Naive thymus-derived CD4-positive, alpha-beta T cell (primary cell): Measurements from ENCODE around the gene MORC2. TPM values are rescaled to one million over a fixed set of nuclear protein-coding genes. Genes with fewer than 3 reads are reported as not detected.

Experiments used
- ATAC-seq: fragments of 150-1000 bp; cut with Tn5 transposase; 2 replicates; pipeline ENCODE4 v1.10.0; 2021; ENCODE audit warnings: mild to moderate bottlenecking, moderate library complexity
- CTCF ChIA-PET: fragments of 350-600 bp; sonication (Branson Sonifier 250); formaldehyde crosslinking; loops from one replicate; lab custom pipeline; 2021; ENCODE audit warnings: antibody characterized with exemption; lab: Charles Lee
- POLR2A ChIA-PET: fragments of 350-600 bp; sonication (Branson Sonifier 250); formaldehyde crosslinking; loops from one replicate; lab custom pipeline; 2021; ENCODE audit warnings: antibody characterized with exemption, inconsistent platforms; lab: Charles Lee
- DNase-seq, 9 donors: peaks; one replicate each; pipeline versions ENCODE4 v3.0.0 to v3.0.0-alpha.2; 2020 to 2022; ENCODE audit warnings: mixed read lengths in 1 of 9
- H3K27ac ChIP-seq: one replicate; pipeline ENCODE4 v1.7.0; 2013; ENCODE audit warnings: mild to moderate bottlenecking, low read depth, low read length, moderate library complexity
- H3K27me3 ChIP-seq, 2 donors: one replicate each; pipeline ENCODE4 v1.7.0; 2013; ENCODE audit warnings: low read length in 2 of 2, mild to moderate bottlenecking in 2 of 2, moderate library complexity in 2 of 2; ENCODE audit not compliant: control insufficient read depth in 2 of 2, insufficient read depth in 2 of 2
- H3K36me3 ChIP-seq, 3 experiments: 1 replicate in 2 of 3; 2 replicates in 1 of 3; pipeline ENCODE4 v1.7.0; 2013; ENCODE audit warnings: low read length in 3 of 3, mild to moderate bottlenecking in 3 of 3, moderate library complexity in 1 of 3; ENCODE audit not compliant: insufficient read depth in 3 of 3, control insufficient read depth in 2 of 3
- H3K4me1 ChIP-seq, 2 donors: one replicate each; pipeline ENCODE4 v1.7.0; 2013; ENCODE audit warnings: low read length in 2 of 2, mild to moderate bottlenecking in 2 of 2, moderate library complexity in 1 of 2; ENCODE audit not compliant: control insufficient read depth in 2 of 2, insufficient read depth in 2 of 2
- H3K4me3 ChIP-seq: 2 replicates; pipeline ENCODE4 v1.7.0; 2013; ENCODE audit warnings: mild to moderate bottlenecking, low read length
- H3K9me3 ChIP-seq, 3 experiments: 1 replicate in 2 of 3; 2 replicates in 1 of 3; pipeline ENCODE4 v1.7.0; 2013; ENCODE audit warnings: low read length in 3 of 3; ENCODE audit not compliant: control insufficient read depth in 2 of 3
- H3K27ac Mint-ChIP-seq, 9 donors: one replicate each; pipeline ENCODE4 v1.8.0; 2020 to 2022; ENCODE audit warnings: mixed read lengths in 9 of 9, mild to moderate bottlenecking in 8 of 9, moderate library complexity in 5 of 9, inconsistent platforms in 2 of 9
- H3K27me3 Mint-ChIP-seq, 5 donors: one replicate each; pipeline ENCODE4 v1.8.0; 2021 to 2022; ENCODE audit warnings: mixed read lengths in 5 of 5, mild to moderate bottlenecking in 1 of 5
- H3K36me3 Mint-ChIP-seq, 5 donors: one replicate each; pipeline ENCODE4 v1.8.0; 2020 to 2022; ENCODE audit warnings: mixed read lengths in 5 of 5, mild to moderate bottlenecking in 3 of 5, inconsistent platforms in 1 of 5
- H3K4me1 Mint-ChIP-seq, 7 donors: one replicate each; pipeline ENCODE4 v1.8.0; 2020 to 2022; ENCODE audit warnings: mixed read lengths in 7 of 7, mild to moderate bottlenecking in 3 of 7, inconsistent platforms in 1 of 7
- H3K4me3 Mint-ChIP-seq, 10 donors: one replicate each; pipeline ENCODE4 v1.8.0; 2020 to 2022; ENCODE audit warnings: mild to moderate bottlenecking in 10 of 10, mixed read lengths in 10 of 10, moderate library complexity in 6 of 10, inconsistent platforms in 2 of 10
- H3K9me3 Mint-ChIP-seq, 11 donors: one replicate each; pipeline ENCODE4 v1.8.0; 2020 to 2022; ENCODE audit warnings: mixed read lengths in 11 of 11, mild to moderate bottlenecking in 4 of 11, inconsistent platforms in 1 of 11, moderate library complexity in 1 of 11
- intact Hi-C, 2 donors: fragments of 100-400 bp; cut with micrococcal nuclease; formaldehyde crosslinking; loops; one replicate each; pipeline ENCODE4 v1.15.1; 2023
- polyA plus RNA-seq, 2 donors: library from polyadenylated mRNA; unstranded; fragments of 300-500 nt; fragmentation: Illumina TruSeq; gene quantifications; one replicate each; pipeline ENCODE4 v1.2.3, GENCODE V29; 2021
- total RNA-seq, 6 experiments: library from RNA in 5 of 6; stranded (reverse) in 5 of 6; gene quantifications; 1 replicate in 5 of 6; 2 replicates in 1 of 6; pipeline ENCODE4 v1.2.3 and lab custom pipeline; 2021 to 2026

The MORC2 gene
- total and polyA plus RNA-seq, 7 experiments from 2014 or later = 12.8 to 66.9 (median 43.7) TPM

- no peaks in the 10 kb centered on the region for H3K9me3 Mint-ChIP-seq
- ChIA-PET POLR2A (no interaction called here), CTCF (no interaction called here)
- H3K4me1 Mint-ChIP-seq = peaks cover 0 to 6% (median 0%) of the 10 kb centered on the region in 7 donors
- H3K9me3 ChIP-seq = no peaks in the 10 kb centered on the region
- H3K4me3 Mint-ChIP-seq = peak overlapping the region in 1 of 10 donors; percentile 12
- H3K27me3 ChIP-seq = no peaks in the 10 kb centered on the region
- DNase-seq (no peak), ATAC-seq (no peak)
- H3K36me3 Mint-ChIP-seq = peaks cover 0 to 4% (median 0%) of the 10 kb centered on the region in 5 donors
- intact Hi-C loops = no loop called here
- H3K36me3 ChIP-seq = peaks cover 0 to 8% (median 0%) of the 10 kb centered on the region in 3 experiments
- no peak overlapping the region for H3K27ac Mint-ChIP-seq
- H3K27me3 Mint-ChIP-seq = no peaks in the 10 kb centered on the region
- no peaks in the 10 kb centered on the region for H3K4me1 ChIP-seq
- H3K4me3 ChIP-seq = no peak overlapping the region
- H3K27ac ChIP-seq = no peak overlapping the region
Observed at GRCh38 chr22:30883586-30884145, 84.9 kb downstream of the MORC2 start.

GRCh38 chr22:30882974-30883533 lies 85.5 kb downstream of the MORC2 start:
- H3K27me3 ChIP-seq = no peaks in the 10 kb centered on the region
- Mint-ChIP-seq H3K36me3 (peaks cover 0 to 4% (median 0%) of the 10 kb centered on the region in 5 donors), H3K27ac (no peak overlapping the region), H3K27me3 (no peaks in the 10 kb centered on the region), H3K9me3 (no peaks in the 10 kb centered on the region), H3K4me1 (peaks cover 0 to 6% (median 0%) of the 10 kb centered on the region in 7 donors), H3K4me3 (no peak overlapping the region)
- no peak overlapping the region for H3K4me3 ChIP-seq
- ChIA-PET POLR2A (no interaction called here), CTCF (no interaction called here)
- intact Hi-C loops = no loop called here
- no peaks in the 10 kb centered on the region for H3K9me3 ChIP-seq
- H3K36me3 ChIP-seq = peaks cover 0 to 4% (median 0%) of the 10 kb centered on the region in 3 experiments
- H3K4me1 ChIP-seq = no peaks in the 10 kb centered on the region
- ATAC-seq (no peak), DNase-seq (no peak)
- no peak overlapping the region for H3K27ac ChIP-seq

GRCh38 chr22:30882184-30882717 lies 86.3 kb downstream of the MORC2 start:
- no peaks in the 10 kb centered on the region for H3K36me3 ChIP-seq
- Mint-ChIP-seq H3K9me3 (no peaks in the 10 kb centered on the region), H3K27me3 (no peaks in the 10 kb centered on the region), H3K27ac (peak overlapping the region in 1 of 9 donors; percentile 65), H3K36me3 (peaks cover 0 to 4% (median 0%) of the 10 kb centered on the region in 5 donors), H3K4me1 (peaks cover 0 to 6% (median 0%) of the 10 kb centered on the region in 7 donors), H3K4me3 (no peak overlapping the region)
- CTCF ChIA-PET = no interaction called here
- DNase-seq (no peak), ATAC-seq (no peak)
- H3K9me3 ChIP-seq = no peaks in the 10 kb centered on the region
- H3K27me3 ChIP-seq = no peaks in the 10 kb centered on the region
- H3K4me3 ChIP-seq = no peak overlapping the region
- intact Hi-C loops = no loop called here
- H3K27ac ChIP-seq = no peak overlapping the region
- no peaks in the 10 kb centered on the region for H3K4me1 ChIP-seq
- POLR2A ChIA-PET = no interaction called here

- Histone ChIP-seq H3K27me3 (no peaks in the 10 kb centered on the region), H3K4me3 (no peak overlapping the region), H3K9me3 (no peaks in the 10 kb centered on the region), H3K27ac (no peak overlapping the region), H3K36me3 (no peaks in the 10 kb centered on the region), H3K4me1 (no peaks in the 10 kb centered on the region)
- DNase-seq (no peak), ATAC-seq (no peak)
- ChIA-PET CTCF (interaction anchor here (0.5 kb wide), 2 partner anchors 38 to 405 kb away, joined by 3 read pairs; no protein-coding TSS in a partner anchor), POLR2A (no interaction called here)
- Mint-ChIP-seq H3K36me3 (peaks cover 0 to 2% (median 0%) of the 10 kb centered on the region in 5 donors), H3K9me3 (no peaks in the 10 kb centered on the region), H3K4me3 (no peak overlapping the region), H3K27me3 (no peaks in the 10 kb centered on the region), H3K27ac (no peak overlapping the region), H3K4me1 (peaks cover 0 to 6% (median 0%) of the 10 kb centered on the region in 7 donors)
- intact Hi-C loops = no loop called here
Observed at GRCh38 chr22:30881361-30882183, 87.0 kb downstream of the MORC2 start.

GRCh38 chr22:30880847-30881246 lies 87.7 kb downstream of the MORC2 start:
- POLR2A ChIA-PET = no interaction called here
- Histone ChIP-seq H3K4me1 (no peaks in the 10 kb centered on the region), H3K36me3 (no peaks in the 10 kb centered on the region), H3K9me3 (no peaks in the 10 kb centered on the region), H3K4me3 (no peak overlapping the region), H3K27ac (no peak overlapping the region), H3K27me3 (no peaks in the 10 kb centered on the region)
- intact Hi-C loops = no loop called here
- peaks cover 0 to 6% (median 0%) of the 10 kb centered on the region in 7 donors for H3K4me1 Mint-ChIP-seq
- no peak overlapping the region for H3K27ac Mint-ChIP-seq
- ATAC-seq (no peak), DNase-seq (no peak)
- no peak overlapping the region for H3K4me3 Mint-ChIP-seq
- no peaks in the 10 kb centered on the region for H3K36me3 Mint-ChIP-seq
- no peaks in the 10 kb centered on the region for H3K27me3 Mint-ChIP-seq
- CTCF ChIA-PET = interaction anchor here (0.5 kb wide), 1 partner anchor 405 kb away, joined by 3 read pairs; no protein-coding TSS in a partner anchor
- H3K9me3 Mint-ChIP-seq = no peaks in the 10 kb centered on the region

GRCh38 chr22:30880181-30880601 lies 88.4 kb downstream of the MORC2 start:
- no peaks in the 10 kb centered on the region for H3K27me3 ChIP-seq
- CTCF ChIA-PET = no interaction called here
- Mint-ChIP-seq H3K27me3 (no peaks in the 10 kb centered on the region), H3K4me3 (no peak overlapping the region), H3K9me3 (no peaks in the 10 kb centered on the region), H3K36me3 (no peaks in the 10 kb centered on the region), H3K4me1 (peaks cover 0 to 6% (median 0%) of the 10 kb centered on the region in 7 donors), H3K27ac (no peak overlapping the region)
- intact Hi-C loops = no loop called here
- no peak overlapping the region for H3K4me3 ChIP-seq
- DNase-seq (no peak), ATAC-seq (no peak)
- H3K36me3 ChIP-seq = no peaks in the 10 kb centered on the region
- no peaks in the 10 kb centered on the region for H3K9me3 ChIP-seq
- H3K27ac ChIP-seq = no peak overlapping the region
- H3K4me1 ChIP-seq = no peaks in the 10 kb centered on the region
- POLR2A ChIA-PET = no interaction called here
